Breast epithelium (tissue), 4 donors: ENCODE results near the gene WFDC13. TPM values are rescaled to one million over a fixed set of nuclear protein-coding genes. Genes with fewer than 3 reads are reported as not detected.
"Not testable (repeated sequence)": the region's sequence is repeated elsewhere in the genome, so short reads cannot be mapped to it uniquely, and the experiment has no call there.

Source experiments
- DNase-seq, 2 donors: peaks; one replicate each; pipeline ENCODE4 v3.0.0-alpha.2; 2019; ENCODE audit warnings: low spot score in 2 of 2
- H3K27ac ChIP-seq, 2 donors: fragments of 200-600 bp; sonication (generic) in 1 of 2; one replicate each; pipeline ENCODE4 v1.5.1; 2016 to 2019; ENCODE audit warnings: mild to moderate bottlenecking in 1 of 2
- H3K27me3 ChIP-seq, 2 donors: fragments of 200-600 bp; sonication (generic) in 1 of 2; one replicate each; pipeline versions ENCODE4 v1.5.1 to v1.6.0; 2017 to 2019; ENCODE audit warnings: control low read depth in 1 of 2, mild to moderate bottlenecking in 1 of 2
- H3K36me3 ChIP-seq: fragments of 200-600 bp; one replicate; pipeline ENCODE4 v1.5.1; 2019
- H3K4me1 ChIP-seq, 2 donors: fragments of 200-600 bp; sonication (generic); one replicate each; pipeline ENCODE4 v1.5.1; 2016 to 2019; ENCODE audit warnings: control low read depth in 1 of 2
- H3K4me3 ChIP-seq, 3 donors: fragments of 200-600 bp; sonication (generic); 1 replicate in 2 of 3; 2 replicates in 1 of 3; pipeline ENCODE4 v1.5.1; 2016 to 2019; ENCODE audit warnings: mild to moderate bottlenecking in 3 of 3, moderate library complexity in 2 of 3
- H3K9me3 ChIP-seq, 2 donors: fragments of 200-600 bp; sonication (generic) in 1 of 2; one replicate each; pipeline ENCODE4 v1.5.1; 2016 to 2019; ENCODE audit warnings: control low read depth in 1 of 2
- CTCF ChIP-seq, 3 donors: fragments of 450-650 bp; IDR thresholded peaks; one replicate each; pipeline ENCODE4 v1.5.1; 2016 to 2017; ENCODE audit warnings: antibody characterized with exemption in 3 of 3, mild to moderate bottlenecking in 3 of 3, moderate library complexity in 3 of 3
- POLR2A ChIP-seq: fragments of 450-650 bp; IDR thresholded peaks from one replicate; pipeline ENCODE4 v1.6.1; 2016; ENCODE audit warnings: antibody characterized with exemption, mild to moderate bottlenecking, moderate library complexity
- POLR2AphosphoS5 ChIP-seq, 3 donors: sonication (generic); formaldehyde crosslinking; IDR thresholded peaks; one replicate each; pipeline ENCODE4 v1.6.1; 2017; ENCODE audit warnings: antibody characterized with exemption in 3 of 3
- intact Hi-C: fragments of 100-400 bp; cut with DNase I; formaldehyde crosslinking; loops from one replicate; pipeline ENCODE4 v1.15.1; 2023; ENCODE audit warnings: low total_unique reads
- total RNA-seq, 3 donors: library from RNA; depleted of rRNA; stranded (reverse); fragments of >200 nt; gene quantifications; one replicate each; pipeline ENCODE4 v1.1.0, GENCODE V29; 2016

WFDC13 gene
- total RNA-seq = not detected

- no peaks in the 10 kb centered on the region for H3K4me1 ChIP-seq
- no peaks in the 10 kb centered on the region for H3K36me3 ChIP-seq
- no peak for DNase-seq
- intact Hi-C loops = no loop called here
- no peaks in the 10 kb centered on the region for H3K9me3 ChIP-seq
- no peaks in the 10 kb centered on the region for H3K27me3 ChIP-seq
- no peak within 1 kb of the TSS for H3K4me3 ChIP-seq
- TF ChIP-seq POLR2A (no peak), CTCF (IDR thresholded peaks at IDR 0.05) (no peak), POLR2AphosphoS5 (IDR thresholded peaks at IDR 0.05) (no peak)
- no peak within 1 kb of the TSS for H3K27ac ChIP-seq
Measured at GRCh38 chr20:45701873-45702272, at the start of gene WFDC13. Gene WFDC13, plus strand, starts transcription at chr20:45702038. Its CDS starts 86 bp downstream, at chr20:45702124.

- H3K27ac ChIP-seq, H3K4me1 ChIP-seq, DNase-seq, H3K36me3 ChIP-seq, H3K9me3 ChIP-seq, H3K27me3 ChIP-seq, intact Hi-C loops, H3K4me3 ChIP-seq: not testable (repeated sequence)
Measured at GRCh38 chr20:45657038-45657437, 44.8 kb upstream of the WFDC13 start.

- no peak within 1 kb of the TSS for H3K4me3 ChIP-seq
- H3K9me3 ChIP-seq = peaks cover 0 to 6% of the 10 kb centered on the region in 2 donors
- no peak for DNase-seq
- intact Hi-C loops = no loop called here
- no peaks in the 10 kb centered on the region for H3K27me3 ChIP-seq
- H3K4me1 ChIP-seq = no peaks in the 10 kb centered on the region
- TF ChIP-seq CTCF (IDR thresholded peaks at IDR 0.05) = no peak
- no peak for TF ChIP-seq POLR2A
- TF ChIP-seq POLR2AphosphoS5 (IDR thresholded peaks at IDR 0.05) = no peak
- no peaks in the 10 kb centered on the region for H3K36me3 ChIP-seq
- no peak within 1 kb of the TSS for H3K27ac ChIP-seq
Measured at GRCh38 chr20:45670139-45670538, 31.7 kb upstream of the WFDC13 start, which contains the start of gene WFDC11. Gene WFDC11, minus strand, starts transcription at chr20:45670239. Its CDS starts 19,639 bp downstream, at chr20:45650600.

- peaks cover 0 to 13% of the 10 kb centered on the region in 2 donors for H3K9me3 ChIP-seq
- no peak overlapping the region for H3K27ac ChIP-seq
- H3K36me3 ChIP-seq = no peaks in the 10 kb centered on the region
- no peaks in the 10 kb centered on the region for H3K4me1 ChIP-seq
- H3K27me3 ChIP-seq = no peaks in the 10 kb centered on the region
- H3K4me3 ChIP-seq = no peak overlapping the region
- TF ChIP-seq POLR2A (no peak), CTCF (IDR thresholded peaks at IDR 0.05) (no peak), POLR2AphosphoS5 (IDR thresholded peaks at IDR 0.05) (no peak)
- intact Hi-C loops = no loop called here
- DNase-seq = no peak
Measured at GRCh38 chr20:45672765-45673164, 29.1 kb upstream of the WFDC13 start.

- TF ChIP-seq CTCF (IDR thresholded peaks at IDR 0.05) = no peak
- no peak for TF ChIP-seq POLR2A
- H3K27ac ChIP-seq = no peak overlapping the region
- DNase-seq = no peak
- intact Hi-C loops = no loop called here
- H3K36me3 ChIP-seq = no peaks in the 10 kb centered on the region
- no peaks in the 10 kb centered on the region for H3K4me1 ChIP-seq
- H3K27me3 ChIP-seq = no peaks in the 10 kb centered on the region
- H3K4me3 ChIP-seq = no peak overlapping the region
- peaks cover 21 to 39% of the 10 kb centered on the region in 2 donors for H3K9me3 ChIP-seq
Measured at GRCh38 chr20:45679650-45680049, 22.2 kb upstream of the WFDC13 start.

- Histone ChIP-seq H3K27ac (no peak overlapping the region), H3K4me3 (no peak overlapping the region), H3K4me1 (no peaks in the 10 kb centered on the region), H3K27me3 (no peaks in the 10 kb centered on the region), H3K36me3 (no peaks in the 10 kb centered on the region), H3K9me3 (peaks cover under 1 to 3% of the 10 kb centered on the region in 2 donors)
- TF ChIP-seq POLR2A (no peak), POLR2AphosphoS5 (IDR thresholded peaks at IDR 0.05) (no peak), CTCF (IDR thresholded peaks at IDR 0.05) (no peak)
- intact Hi-C loops = no loop called here
- no peak for DNase-seq
Measured at GRCh38 chr20:45685896-45686295, 15.9 kb upstream of the WFDC13 start.

- not testable (repeated sequence) for H3K27me3 ChIP-seq, DNase-seq, H3K36me3 ChIP-seq, H3K9me3 ChIP-seq, H3K4me1 ChIP-seq, H3K27ac ChIP-seq, H3K4me3 ChIP-seq
- intact Hi-C loops = loop anchor here (5.0 kb wide), 1 partner anchor 244 kb away; no protein-coding TSS in a partner anchor
Measured at GRCh38 chr20:45693346-45693745, 8.5 kb upstream of the WFDC13 start.
